Breast epithelium (tissue), 3 donors: ENCODE data around the gene MASP2.
"Not testable (repeated sequence)": the region's sequence is repeated elsewhere in the genome, so short reads cannot be mapped to it uniquely, and the experiment has no call there.

Source experiments
- POLR2A ChIP-seq: fragments of 450-650 bp; IDR thresholded peaks from one replicate; pipeline ENCODE4 v1.6.1; 2016; ENCODE audit warnings: antibody characterized with exemption, mild to moderate bottlenecking, moderate library complexity
- POLR2AphosphoS5 ChIP-seq, 3 donors: sonication (generic); formaldehyde crosslinking; IDR thresholded peaks; one replicate each; pipeline ENCODE4 v1.6.1; 2017; ENCODE audit warnings: antibody characterized with exemption in 3 of 3

GRCh38 chr1:11083784-11084183 is 36.7 kb upstream of the MASP2 start:
- TF ChIP-seq POLR2AphosphoS5 (IDR thresholded peaks at IDR 0.05); POLR2A: not testable (repeated sequence)
